Choroid plexus epithelial cell (primary cell): ENCODE data around the gene MOCS3.

Source experiments
- DNase-seq: peaks from one replicate; pipeline ENCODE4 v3.0.0-alpha.2; 2010; ENCODE audit warnings: low read depth
- H3K4me3 ChIP-seq: 2 replicates; pipeline ENCODE4 v1.5.1; 2011; ENCODE audit warnings: low read depth, mild to moderate bottlenecking, control low read depth, low read length, moderate library complexity
- TF ChIP-seq, protein P1 (sequence below): conservative IDR thresholded peaks from 2 replicates; pipeline ENCODE4 v1.5.1; 2011; ENCODE audit warnings: low read depth, mild to moderate bottlenecking, control low read depth, inconsistent platforms, low read length, moderate library complexity

Gene MOCS3

DNA sequence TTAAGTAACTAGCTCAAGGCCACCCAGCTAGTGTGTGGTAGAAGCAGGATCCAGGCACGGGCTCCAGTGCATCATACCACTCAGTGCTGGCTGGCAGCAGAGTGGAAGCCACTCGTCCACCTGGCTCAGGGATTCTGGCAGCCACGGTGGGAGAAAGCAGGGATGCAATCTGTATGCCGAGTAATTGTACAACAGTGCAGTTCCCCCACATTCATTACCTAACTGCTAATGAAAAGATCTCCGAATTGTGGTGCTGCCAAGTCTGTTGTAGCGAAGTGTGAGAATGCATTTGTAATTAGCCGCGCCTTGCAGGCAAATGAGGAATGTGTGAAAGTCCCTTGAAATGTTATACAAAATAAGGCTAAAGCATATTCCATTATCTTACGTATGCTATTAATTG is 35.3 kb downstream of the MOCS3 start:
- DNase-seq: no peak
- no peak overlapping the region for H3K4me3 ChIP-seq
- TF ChIP-seq, protein P1, sequence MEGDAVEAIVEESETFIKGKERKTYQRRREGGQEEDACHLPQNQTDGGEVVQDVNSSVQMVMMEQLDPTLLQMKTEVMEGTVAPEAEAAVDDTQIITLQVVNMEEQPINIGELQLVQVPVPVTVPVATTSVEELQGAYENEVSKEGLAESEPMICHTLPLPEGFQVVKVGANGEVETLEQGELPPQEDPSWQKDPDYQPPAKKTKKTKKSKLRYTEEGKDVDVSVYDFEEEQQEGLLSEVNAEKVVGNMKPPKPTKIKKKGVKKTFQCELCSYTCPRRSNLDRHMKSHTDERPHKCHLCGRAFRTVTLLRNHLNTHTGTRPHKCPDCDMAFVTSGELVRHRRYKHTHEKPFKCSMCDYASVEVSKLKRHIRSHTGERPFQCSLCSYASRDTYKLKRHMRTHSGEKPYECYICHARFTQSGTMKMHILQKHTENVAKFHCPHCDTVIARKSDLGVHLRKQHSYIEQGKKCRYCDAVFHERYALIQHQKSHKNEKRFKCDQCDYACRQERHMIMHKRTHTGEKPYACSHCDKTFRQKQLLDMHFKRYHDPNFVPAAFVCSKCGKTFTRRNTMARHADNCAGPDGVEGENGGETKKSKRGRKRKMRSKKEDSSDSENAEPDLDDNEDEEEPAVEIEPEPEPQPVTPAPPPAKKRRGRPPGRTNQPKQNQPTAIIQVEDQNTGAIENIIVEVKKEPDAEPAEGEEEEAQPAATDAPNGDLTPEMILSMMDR: no peak

DNA sequence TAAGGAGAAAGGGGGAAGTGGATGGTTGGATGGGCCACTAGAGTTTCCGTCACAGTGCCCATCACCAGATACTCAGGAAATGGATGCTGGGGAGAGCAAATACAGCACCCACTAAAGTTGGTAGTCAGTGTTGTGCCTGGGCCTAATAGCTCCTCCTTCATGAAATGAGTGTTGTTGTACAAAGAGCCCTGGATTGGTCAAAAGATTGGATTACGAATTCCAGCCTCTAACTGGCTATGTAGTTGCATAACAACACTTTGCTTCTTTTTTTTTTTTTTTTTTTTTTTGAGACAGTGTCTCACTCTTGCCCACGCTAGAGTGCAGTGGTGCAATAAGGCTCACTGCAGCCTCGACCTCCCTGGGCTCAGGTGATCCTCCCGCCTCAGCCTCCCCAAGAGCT is 36.9 kb downstream of the MOCS3 start:
- TF ChIP-seq, protein P1: no peak
- no peak overlapping the region for H3K4me3 ChIP-seq
- DNase-seq: peak; percentile 76

DNA sequence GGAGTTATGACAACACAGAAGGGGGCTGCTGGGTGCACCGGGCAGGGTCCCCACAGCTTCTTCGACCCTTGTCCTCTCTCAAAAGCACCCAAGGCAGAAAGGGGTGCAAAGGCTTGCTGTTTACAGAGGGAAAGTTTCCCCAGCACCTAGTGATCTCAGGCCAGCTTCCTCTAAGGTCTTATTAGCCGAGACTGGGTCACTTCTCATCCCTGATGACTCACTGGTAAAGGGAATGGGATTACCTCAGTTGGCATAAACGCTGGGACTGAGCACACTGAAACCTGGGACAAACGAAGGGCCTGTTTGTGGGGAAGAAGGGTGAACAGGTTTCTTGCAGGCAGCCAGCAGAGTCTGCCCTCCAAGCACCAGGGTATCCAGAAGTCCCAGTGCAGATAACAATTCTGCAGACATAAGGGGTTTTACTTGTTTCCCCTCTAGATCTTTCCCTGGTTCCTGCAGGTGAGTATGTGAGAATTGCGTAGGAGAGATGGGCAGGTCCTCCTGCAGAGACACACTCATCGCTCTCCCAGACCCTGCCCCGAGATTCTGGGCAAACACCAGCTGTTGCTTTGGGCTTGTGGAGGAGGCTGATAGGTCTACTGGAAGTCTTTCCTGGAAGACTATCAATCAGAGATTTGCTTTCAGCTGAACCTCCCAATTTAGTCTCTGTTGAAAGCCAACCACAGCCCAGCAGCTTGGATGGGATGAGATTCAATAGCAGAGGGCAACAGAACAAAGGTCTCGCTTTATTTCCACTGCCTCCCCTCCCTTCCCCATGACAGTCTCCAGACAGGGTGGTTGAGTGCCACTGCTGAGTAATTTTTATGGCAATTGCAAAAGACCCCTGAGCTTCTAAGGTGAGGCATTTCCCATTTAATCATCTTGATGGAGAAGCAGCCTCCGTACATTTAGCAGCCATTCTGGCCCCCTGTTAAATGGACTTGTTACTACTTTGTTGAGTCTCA is 38.6 kb downstream of the MOCS3 start:
- TF ChIP-seq, protein P1: no peak
- peak; percentile 51 for DNase-seq
- H3K4me3 ChIP-seq: no peak overlapping the region

DNA sequence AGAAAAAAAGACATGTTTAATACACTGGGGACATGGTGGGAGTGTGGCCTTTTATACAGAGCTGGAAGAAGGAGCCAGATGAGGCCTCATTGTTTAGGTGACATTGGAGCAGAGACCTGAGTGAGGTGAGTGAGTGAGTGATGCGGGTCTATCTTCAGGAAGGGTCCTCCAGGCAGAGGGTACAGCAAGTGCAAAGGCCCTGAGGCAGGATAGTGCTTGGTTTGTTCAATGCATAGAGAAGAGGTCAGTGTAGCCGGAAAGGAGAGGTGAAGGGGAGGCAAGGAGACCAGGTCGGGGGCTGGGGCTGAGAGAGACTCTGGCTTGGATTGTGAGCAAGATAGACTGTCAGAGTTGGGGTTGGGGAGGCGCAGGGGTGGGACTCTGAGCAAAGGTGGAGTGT is 40.7 kb downstream of the MOCS3 start:
- DNase-seq: no peak
- TF ChIP-seq, protein P1: no peak
- no peak overlapping the region for H3K4me3 ChIP-seq

DNA sequence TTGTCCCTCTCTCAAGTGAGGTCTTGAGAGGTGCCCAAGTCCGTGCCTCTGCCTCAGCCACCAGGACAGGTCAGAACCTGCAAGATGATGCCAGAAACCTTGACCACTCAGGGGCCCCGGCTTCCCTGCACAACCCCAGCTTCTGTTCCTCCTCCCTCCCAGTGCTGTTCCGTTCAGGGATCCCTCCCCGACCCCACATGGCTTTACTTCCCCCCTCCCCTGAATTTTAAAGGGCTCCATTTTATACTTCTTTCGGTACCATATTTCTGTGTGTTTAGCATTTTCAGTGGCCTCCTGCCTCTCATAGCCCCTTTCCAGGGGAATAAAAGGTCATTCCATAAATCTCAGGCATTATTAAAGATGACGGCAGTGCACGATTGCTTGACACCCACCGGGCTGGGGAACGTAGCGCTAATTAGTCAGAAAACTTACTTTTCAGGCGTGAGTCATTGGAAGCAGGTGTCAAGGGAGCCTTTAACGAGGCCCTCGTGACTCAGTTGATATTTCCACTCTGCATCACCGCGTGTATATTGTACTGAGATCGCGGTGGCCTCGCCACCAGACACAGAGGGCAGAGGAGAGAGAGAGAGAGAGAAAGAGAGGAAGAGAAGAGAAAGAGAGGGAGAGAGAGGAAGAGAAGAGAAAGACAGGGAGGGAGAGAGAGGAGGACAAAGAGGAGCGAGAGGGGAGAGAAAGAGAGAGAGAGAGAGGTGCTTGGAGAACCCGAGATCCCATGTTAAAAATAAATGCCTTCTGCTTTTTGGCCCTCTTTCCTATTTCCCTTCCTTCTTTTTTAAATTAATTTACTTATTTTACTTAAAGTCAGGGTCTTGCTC is 43.0 kb downstream of the MOCS3 start:
- TF ChIP-seq, protein P1: no peak
- DNase-seq: no peak
- no peak overlapping the region for H3K4me3 ChIP-seq

DNA sequence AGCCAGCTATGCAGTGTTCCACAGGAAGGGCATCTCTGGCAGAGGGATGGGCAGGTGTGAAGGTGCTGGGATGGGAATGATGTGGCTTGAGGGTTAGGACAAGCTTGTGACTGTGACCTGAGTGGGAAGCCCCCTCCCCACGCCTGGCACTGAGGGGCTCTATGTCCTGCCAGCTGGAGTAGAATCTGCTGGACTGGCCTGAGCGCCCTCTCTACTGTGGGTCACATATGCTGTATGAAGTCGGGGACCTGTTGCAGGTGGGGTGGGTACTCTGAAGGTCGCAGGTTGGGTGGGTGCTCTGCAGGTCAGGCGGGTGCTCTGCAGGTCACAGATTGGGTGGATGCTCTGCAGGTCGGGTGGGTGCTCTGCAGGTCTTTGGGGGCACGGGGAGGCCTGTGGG is 44.0 kb downstream of the MOCS3 start:
- TF ChIP-seq, protein P1: no peak
- no peak for DNase-seq
- no peak overlapping the region for H3K4me3 ChIP-seq
